Breast epithelium (tissue), 4 donors: Measurements from ENCODE around the gene DCDC1. TPM values are rescaled to one million over a fixed set of nuclear protein-coding genes. Genes with fewer than 3 reads are reported as not detected.

ENCODE experiments used
- DNase-seq, 2 donors: peaks; one replicate each; pipeline ENCODE4 v3.0.0-alpha.2; 2019; ENCODE audit warnings: low spot score in 2 of 2
- H3K27ac ChIP-seq, 2 donors: fragments of 200-600 bp; sonication (generic) in 1 of 2; one replicate each; pipeline ENCODE4 v1.5.1; 2016 to 2019; ENCODE audit warnings: mild to moderate bottlenecking in 1 of 2
- H3K27me3 ChIP-seq, 2 donors: fragments of 200-600 bp; sonication (generic) in 1 of 2; one replicate each; pipeline versions ENCODE4 v1.5.1 to v1.6.0; 2017 to 2019; ENCODE audit warnings: control low read depth in 1 of 2, mild to moderate bottlenecking in 1 of 2
- H3K36me3 ChIP-seq: fragments of 200-600 bp; one replicate; pipeline ENCODE4 v1.5.1; 2019
- H3K4me1 ChIP-seq, 2 donors: fragments of 200-600 bp; sonication (generic); one replicate each; pipeline ENCODE4 v1.5.1; 2016 to 2019; ENCODE audit warnings: control low read depth in 1 of 2
- H3K4me3 ChIP-seq, 3 donors: fragments of 200-600 bp; sonication (generic); 1 replicate in 2 of 3; 2 replicates in 1 of 3; pipeline ENCODE4 v1.5.1; 2016 to 2019; ENCODE audit warnings: mild to moderate bottlenecking in 3 of 3, moderate library complexity in 2 of 3
- H3K9me3 ChIP-seq, 2 donors: fragments of 200-600 bp; sonication (generic) in 1 of 2; one replicate each; pipeline ENCODE4 v1.5.1; 2016 to 2019; ENCODE audit warnings: control low read depth in 1 of 2
- CTCF ChIP-seq, 3 donors: fragments of 450-650 bp; IDR thresholded peaks; one replicate each; pipeline ENCODE4 v1.5.1; 2016 to 2017; ENCODE audit warnings: antibody characterized with exemption in 3 of 3, mild to moderate bottlenecking in 3 of 3, moderate library complexity in 3 of 3
- POLR2A ChIP-seq: fragments of 450-650 bp; IDR thresholded peaks from one replicate; pipeline ENCODE4 v1.6.1; 2016; ENCODE audit warnings: antibody characterized with exemption, mild to moderate bottlenecking, moderate library complexity
- POLR2AphosphoS5 ChIP-seq, 3 donors: sonication (generic); formaldehyde crosslinking; IDR thresholded peaks; one replicate each; pipeline ENCODE4 v1.6.1; 2017; ENCODE audit warnings: antibody characterized with exemption in 3 of 3
- intact Hi-C: fragments of 100-400 bp; cut with DNase I; formaldehyde crosslinking; loops from one replicate; pipeline ENCODE4 v1.15.1; 2023; ENCODE audit warnings: low total_unique reads
- total RNA-seq, 3 donors: library from RNA; depleted of rRNA; stranded (reverse); fragments of >200 nt; gene quantifications; one replicate each; pipeline ENCODE4 v1.1.0, GENCODE V29; 2016

Gene DCDC1
- total RNA-seq, 3 donors from 2014 or later: 0.32 to 5.6 (median 3.8) TPM

DNA sequence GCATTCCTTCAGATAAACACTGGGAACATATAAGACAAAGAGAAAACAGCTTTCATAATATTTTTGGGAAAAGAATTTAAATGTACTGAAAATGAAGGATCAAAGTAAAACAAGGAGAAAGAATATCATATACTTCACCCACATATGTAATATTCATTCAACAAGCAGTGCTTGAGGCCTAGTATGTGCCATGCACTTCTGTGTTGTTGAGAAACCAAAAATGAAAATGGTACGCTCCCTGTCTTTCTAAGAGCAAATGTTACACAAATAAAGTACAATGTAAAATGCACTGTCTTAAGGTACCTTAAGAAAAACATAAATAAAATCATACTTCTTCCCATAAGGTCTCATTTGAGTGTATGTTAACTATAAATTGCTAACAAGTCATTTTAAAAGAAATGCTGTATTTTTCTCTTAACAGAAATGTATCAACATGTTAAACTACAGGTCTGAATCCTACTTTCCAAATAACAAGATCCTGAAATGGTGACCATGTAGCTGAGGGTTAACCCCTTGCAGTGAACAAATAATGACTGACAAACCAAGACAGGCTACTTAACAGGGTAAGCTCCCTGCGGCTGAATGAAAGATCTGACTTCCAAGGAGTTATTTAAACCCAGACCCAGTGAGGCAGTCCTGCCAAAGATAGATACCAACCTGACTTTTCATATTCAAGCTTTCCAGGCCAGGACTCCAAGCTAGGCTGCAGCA, 377.6 kb downstream of the DCDC1 start:
- H3K27me3 ChIP-seq: no peaks in the 10 kb centered on the region
- no peak overlapping the region for H3K4me3 ChIP-seq
- TF ChIP-seq POLR2AphosphoS5 (IDR thresholded peaks at IDR 0.05): no peak
- TF ChIP-seq POLR2A: no peak
- no peak for TF ChIP-seq CTCF (IDR thresholded peaks at IDR 0.05)

DNA sequence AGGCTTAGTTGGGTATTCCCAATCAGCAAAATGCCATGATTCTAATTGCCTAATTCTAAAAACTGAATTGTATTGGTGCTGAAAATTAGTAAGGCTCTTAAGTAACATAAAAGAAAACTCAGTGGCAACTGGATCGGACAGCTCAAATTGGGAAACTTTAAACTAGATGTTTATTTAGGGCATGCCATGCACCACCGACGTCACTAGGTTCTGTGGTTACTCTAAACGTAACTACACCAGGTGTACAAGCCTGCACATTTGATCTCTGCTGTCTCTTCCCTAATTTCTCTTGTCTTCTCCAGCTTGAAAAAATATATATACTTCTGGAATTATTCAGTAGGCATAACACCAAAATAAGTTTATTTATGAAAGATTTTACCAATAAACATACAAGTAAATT, 378.2 kb downstream of the DCDC1 start:
- Histone ChIP-seq H3K9me3 (no peaks in the 10 kb centered on the region), H3K4me3 (no peak overlapping the region), H3K27me3 (no peaks in the 10 kb centered on the region), H3K36me3 (no peaks in the 10 kb centered on the region), H3K4me1 (no peaks in the 10 kb centered on the region), H3K27ac (no peak overlapping the region)
- no peak for DNase-seq
- intact Hi-C loops: no loop called here
- TF ChIP-seq CTCF (IDR thresholded peaks at IDR 0.05) (no peak), POLR2A (no peak), POLR2AphosphoS5 (IDR thresholded peaks at IDR 0.05) (no peak)

More for the DNA sequence above, 377.6 kb downstream of the DCDC1 start:
- DNase-seq: no peak
- intact Hi-C loops: no loop called here
- no peaks in the 10 kb centered on the region for H3K36me3 ChIP-seq
- H3K27ac ChIP-seq: no peak overlapping the region
- no peaks in the 10 kb centered on the region for H3K4me1 ChIP-seq
- no peaks in the 10 kb centered on the region for H3K9me3 ChIP-seq

DNA sequence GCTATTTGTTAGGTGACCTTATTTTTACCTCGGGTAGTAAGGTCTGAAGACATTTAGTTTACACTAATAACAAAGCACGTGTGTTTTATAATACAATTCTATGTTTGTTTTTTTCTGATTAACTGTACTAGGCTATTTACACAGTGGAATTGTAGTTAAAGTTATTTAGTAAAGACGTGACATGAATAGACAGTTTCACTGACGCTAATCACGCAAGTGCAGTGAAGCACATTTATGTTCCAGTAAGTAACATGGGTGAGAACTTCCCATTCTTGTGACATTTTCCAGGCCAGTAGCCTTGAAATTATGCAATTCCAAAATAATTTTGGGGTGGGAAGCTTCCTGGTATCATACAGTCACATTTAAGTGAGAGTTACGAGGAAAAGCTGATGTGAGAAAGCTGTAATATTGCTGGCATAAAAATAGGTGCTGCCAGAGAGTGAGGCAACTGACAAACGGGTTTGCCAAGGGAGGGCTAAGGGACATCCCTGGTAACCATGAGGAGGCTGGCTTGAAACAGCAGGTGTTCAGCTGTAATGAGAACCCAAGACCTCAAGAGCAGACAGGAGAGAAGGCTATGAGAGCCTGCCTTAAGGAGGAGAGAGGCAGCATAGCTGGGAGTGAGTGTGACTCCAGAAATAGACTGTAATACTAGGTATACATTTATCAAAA, 378.8 kb downstream of the DCDC1 start:
- no peak overlapping the region for H3K27ac ChIP-seq
- no peaks in the 10 kb centered on the region for H3K27me3 ChIP-seq
- no peaks in the 10 kb centered on the region for H3K9me3 ChIP-seq
- no peak for TF ChIP-seq POLR2A
- no peak for TF ChIP-seq POLR2AphosphoS5 (IDR thresholded peaks at IDR 0.05)
- TF ChIP-seq CTCF (IDR thresholded peaks at IDR 0.05): no peak
- intact Hi-C loops: no loop called here
- no peak overlapping the region for H3K4me3 ChIP-seq
- no peaks in the 10 kb centered on the region for H3K4me1 ChIP-seq
- H3K36me3 ChIP-seq: no peaks in the 10 kb centered on the region
- no peak for DNase-seq

DNA sequence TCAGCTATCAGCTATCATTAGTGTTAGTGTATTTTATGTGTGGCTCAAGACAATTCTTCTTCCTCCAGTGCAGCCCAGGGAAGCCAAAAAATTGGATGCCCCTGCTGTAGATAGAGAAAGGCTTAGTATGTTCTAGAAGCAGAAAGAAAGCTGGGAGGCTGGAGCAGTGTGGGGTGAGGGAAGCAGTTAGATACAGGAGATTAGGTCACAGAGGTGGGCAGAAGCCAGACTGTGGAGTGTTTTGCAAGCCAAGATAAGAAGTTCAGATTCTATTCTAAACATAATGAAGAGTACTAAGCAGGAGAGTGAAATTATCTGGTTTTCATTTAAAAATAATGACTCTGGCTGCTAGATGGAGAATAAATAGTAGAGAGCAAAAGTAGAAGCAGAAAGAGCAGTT, 381.7 kb downstream of the DCDC1 start:
- no peaks in the 10 kb centered on the region for H3K27me3 ChIP-seq
- no peaks in the 10 kb centered on the region for H3K36me3 ChIP-seq
- no peak for DNase-seq
- intact Hi-C loops: no loop called here
- H3K27ac ChIP-seq: no peak overlapping the region
- H3K4me3 ChIP-seq: no peak overlapping the region
- H3K9me3 ChIP-seq: no peaks in the 10 kb centered on the region
- no peaks in the 10 kb centered on the region for H3K4me1 ChIP-seq
- TF ChIP-seq CTCF (IDR thresholded peaks at IDR 0.05) (no peak), POLR2A (no peak), POLR2AphosphoS5 (IDR thresholded peaks at IDR 0.05) (no peak)

GRCh38 chr11:30985536-30985935, 384.0 kb downstream of the DCDC1 start:
- Histone ChIP-seq H3K27ac (no peak overlapping the region), H3K27me3 (no peaks in the 10 kb centered on the region), H3K4me1 (no peaks in the 10 kb centered on the region), H3K36me3 (no peaks in the 10 kb centered on the region), H3K9me3 (no peaks in the 10 kb centered on the region), H3K4me3 (no peak overlapping the region)
- intact Hi-C loops: no loop called here
- TF ChIP-seq CTCF (IDR thresholded peaks at IDR 0.05) (no peak), POLR2A (no peak), POLR2AphosphoS5 (IDR thresholded peaks at IDR 0.05) (no peak)
- no peak for DNase-seq
